NCI-H2227 treated with DMSO at 0.1 percent for 48 hours (cell line): ENCODE measurements around the gene DNMT3A.
A peak's percentile ranks its signal among the peaks of the same experiment; 100 is the strongest.

Experiments used
- DNase-seq: peaks from one replicate; lab custom pipeline; 2025; lab: John Stamatoyannopoulos, UW

Gene DNMT3A

DNA sequence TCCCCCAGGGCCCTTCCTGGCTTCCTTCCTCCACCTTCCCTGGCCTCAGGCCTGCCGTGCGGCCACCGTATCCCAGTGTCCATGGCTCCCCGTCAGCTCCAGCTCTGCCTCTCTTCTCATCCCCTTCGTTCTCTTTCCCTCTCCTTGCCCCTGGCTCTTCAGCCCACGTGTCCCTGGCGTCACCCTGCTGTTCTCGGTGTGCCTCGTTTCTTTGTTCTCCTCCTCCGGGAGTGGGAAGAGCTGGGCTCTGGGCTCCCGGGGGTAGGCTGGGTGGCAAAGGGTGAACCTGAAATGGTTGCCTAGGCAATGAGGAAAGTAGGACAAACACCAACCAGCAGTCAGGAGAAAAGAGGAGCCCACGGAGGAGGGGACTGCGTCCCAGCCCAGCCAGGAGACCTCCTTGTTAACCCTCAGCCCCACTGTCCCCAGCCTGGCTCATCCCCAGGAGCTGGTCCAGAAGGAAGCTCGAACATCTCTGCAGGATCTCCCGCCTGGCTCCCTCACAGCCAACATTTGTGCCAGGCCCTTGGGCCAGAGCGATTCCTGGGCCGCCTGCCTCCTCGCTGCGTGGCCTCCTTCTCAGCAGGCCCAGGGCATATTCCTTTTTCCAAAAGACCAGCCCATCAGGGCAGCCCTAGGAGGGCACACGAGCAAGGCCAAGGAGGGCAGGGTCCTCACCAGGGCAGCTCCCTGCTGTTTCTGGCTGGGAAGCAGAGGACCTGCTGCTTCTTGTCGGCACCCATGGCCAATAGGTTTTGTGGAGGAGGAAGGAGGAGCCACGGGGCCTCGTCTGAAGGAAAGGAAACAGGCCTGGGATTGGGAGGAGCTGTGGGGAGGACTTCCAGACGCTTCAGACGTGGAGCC is 30.9 kb upstream of the DNMT3A start:
- DNase-seq = no peak

GRCh38 chr2:25371253-25372241 is 29.8 kb upstream of the DNMT3A start:
- DNase-seq = no peak

- DNase-seq = no peak
These were observed 28.2 kb upstream of the DNMT3A start for GRCh38 chr2:25369876-25370275.

DNA sequence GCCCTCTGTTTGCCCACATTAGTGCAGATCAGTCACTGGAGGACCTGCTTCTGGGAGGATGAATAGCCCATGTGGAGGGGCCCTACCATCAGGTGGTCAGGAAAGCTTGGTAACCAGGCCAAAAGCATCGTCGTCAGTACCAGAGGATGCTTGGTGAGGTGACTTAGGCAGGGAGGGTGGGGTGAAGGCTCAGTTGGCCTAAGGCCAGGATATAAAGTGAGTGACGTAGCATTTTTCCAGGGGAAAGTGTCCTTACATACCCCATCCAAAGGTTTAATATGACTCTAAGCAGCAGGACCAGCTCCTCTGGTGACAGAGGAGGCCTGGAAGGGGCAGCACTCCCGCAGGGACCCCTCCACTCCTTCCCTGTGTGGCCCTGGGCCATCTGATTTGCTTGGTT is 27.7 kb upstream of the DNMT3A start:
- DNase-seq = no peak

DNA sequence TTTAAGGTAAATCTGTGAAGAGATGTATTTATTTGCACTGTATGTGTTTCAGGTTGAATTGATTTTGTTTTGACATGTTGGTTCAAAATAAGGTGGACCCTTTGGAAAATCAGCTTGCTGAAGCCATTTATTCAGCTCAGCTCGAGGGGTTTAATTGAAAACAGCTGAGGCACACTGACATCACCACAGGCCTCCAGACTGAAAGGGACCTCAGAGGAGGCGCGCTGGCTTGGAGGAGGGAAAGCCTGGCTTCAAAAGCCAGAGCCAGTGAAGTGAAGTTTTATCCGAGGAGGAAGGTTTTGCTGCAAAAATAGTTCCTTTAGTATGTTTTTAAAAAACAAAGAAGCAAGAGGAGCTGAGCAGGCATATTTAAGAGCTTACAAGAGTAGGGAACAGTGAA is 26.9 kb upstream of the DNMT3A start:
- no peak for DNase-seq

GRCh38 chr2:25367296-25367695 is 25.6 kb upstream of the DNMT3A start:
- DNase-seq = no peak

GRCh38 chr2:25366629-25367028 is 24.9 kb upstream of the DNMT3A start:
- DNase-seq = no peak

DNA sequence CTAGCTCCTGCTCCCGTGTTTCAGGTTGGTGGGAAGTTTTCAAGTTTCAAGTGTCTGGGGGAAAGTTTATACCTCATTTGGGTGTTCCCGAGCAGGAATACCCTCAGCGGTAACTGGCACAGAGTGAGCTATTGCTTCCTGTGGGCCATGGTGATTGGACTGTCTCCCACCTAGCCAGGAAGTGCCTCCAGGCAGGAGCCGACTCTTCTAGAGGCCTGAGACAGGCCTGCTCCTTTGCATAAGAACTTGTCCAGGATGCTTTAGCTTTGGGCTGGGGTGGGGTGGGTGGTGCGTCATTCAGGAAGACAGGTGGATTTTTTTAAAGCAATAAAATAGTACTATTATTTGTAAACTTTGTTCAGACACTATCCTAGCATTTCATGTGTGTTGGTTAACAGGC is 23.5 kb upstream of the DNMT3A start:
- DNase-seq = no peak

DNA sequence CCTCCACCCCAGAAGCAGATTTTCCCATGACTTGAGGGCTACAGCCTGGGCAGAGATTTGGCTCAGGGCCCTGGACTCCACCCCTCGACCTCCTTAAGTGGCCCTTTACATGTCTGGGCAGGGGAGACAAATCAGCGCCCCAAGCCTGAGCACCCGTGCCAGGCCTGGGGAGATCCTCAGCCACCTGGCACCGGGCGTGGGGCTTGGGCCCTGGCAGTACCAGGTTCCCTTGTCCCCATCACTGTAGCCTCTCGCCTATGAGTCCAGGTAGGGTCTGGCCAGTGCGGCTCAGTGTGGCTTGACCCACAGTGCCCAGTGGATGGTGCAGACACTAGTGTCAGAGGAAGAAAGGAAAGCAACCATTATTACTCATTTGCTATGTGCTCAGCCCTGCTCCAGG is 22.0 kb upstream of the DNMT3A start:
- DNase-seq = no peak

- no peak for DNase-seq
These were observed 20.9 kb upstream of the DNMT3A start for GRCh38 chr2:25362434-25363145.

GRCh38 chr2:25362049-25362433 is 20.3 kb upstream of the DNMT3A start:
- DNase-seq = peak; percentile 96

DNA sequence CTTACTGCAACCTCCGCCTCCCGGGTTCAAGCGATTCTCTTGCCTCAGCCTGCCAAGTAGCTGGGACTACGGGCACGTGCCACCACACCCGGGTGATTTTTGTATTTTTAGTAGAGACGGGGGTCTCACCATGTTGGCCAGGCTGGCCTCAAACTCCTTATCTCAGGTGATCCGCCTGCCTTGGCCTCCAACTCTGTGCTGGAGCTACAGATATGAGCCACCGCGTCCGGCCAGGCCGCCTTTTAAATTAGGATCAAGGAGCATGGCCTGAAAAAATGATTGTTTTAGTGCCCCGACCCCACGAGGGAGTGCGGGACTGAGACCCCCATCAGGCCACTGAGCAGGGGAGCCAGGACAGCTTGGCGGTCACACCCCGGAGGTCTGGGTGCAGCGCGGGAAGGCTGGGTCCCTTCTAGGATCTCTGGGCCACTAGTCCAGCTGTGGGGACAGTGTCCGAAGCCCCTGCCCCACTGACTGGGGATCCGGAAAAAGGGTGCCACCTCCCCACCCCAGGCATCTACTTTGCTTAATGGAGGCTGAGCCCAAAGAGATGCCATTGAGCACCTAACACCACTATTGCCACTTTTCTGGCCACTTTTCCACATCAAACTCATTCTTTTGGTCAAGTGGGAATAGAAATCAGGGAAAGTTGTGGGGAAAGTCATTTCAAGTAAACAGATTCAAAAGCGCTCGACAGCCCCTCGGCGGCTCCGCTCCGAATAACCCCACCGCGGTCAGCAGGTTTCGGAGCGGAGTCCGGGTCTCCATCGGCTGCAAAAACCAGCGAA is 19.7 kb upstream of the DNMT3A start:
- no peak for DNase-seq

DNA sequence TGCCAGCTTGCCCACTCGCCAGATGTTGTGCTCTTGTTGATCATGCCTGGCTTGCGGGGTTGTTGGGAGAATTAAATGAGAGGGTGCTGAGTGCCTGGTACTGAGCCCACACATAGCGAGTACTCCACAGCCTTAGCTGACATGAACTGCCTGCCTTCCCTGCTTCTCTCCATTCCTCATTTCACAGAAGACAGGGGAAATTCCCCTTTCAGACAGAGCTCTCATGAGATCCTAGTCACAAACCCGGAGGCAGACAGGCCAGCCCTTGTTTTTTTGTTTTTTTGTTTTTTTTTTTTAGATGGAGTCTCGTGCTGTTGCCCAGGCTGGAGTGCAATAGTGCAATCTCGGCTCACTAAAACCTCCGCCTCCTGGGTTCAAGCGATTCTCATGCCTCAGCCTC is 17.1 kb upstream of the DNMT3A start:
- DNase-seq = no peak

DNA sequence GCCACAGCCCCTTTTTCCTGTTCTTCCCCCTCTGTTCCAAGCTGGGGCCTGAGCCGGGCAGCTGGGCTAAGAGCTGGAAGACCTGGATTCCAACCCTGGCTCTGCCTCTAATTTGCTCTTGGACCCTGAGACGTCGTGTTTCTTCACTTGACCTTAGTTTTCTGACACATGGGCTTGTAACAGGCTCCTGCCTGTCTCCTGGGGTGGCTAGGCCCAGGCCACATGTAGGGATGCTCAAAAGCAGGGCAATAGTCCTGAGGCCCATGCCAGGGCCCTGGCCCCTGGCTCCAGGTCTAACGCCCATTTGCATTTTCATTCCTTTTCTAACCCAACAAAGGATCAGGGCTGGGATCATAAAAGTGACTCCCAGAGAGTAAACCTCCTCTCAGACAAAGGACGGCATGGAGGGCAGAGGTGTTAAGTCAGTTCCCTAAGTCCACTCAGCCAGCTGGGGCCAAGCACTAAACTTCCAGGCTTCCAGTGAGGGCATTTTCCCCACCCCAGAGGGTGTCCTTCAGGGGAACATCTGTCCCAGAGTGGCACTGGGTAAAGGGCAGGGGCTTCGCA is 16.6 kb upstream of the DNMT3A start:
- DNase-seq = no peak

- no peak for DNase-seq
These were observed 14.4 kb upstream of the DNMT3A start for GRCh38 chr2:25356088-25356487.

- DNase-seq = no peak
These were observed 13.5 kb upstream of the DNMT3A start for GRCh38 chr2:25355270-25355669.

DNA sequence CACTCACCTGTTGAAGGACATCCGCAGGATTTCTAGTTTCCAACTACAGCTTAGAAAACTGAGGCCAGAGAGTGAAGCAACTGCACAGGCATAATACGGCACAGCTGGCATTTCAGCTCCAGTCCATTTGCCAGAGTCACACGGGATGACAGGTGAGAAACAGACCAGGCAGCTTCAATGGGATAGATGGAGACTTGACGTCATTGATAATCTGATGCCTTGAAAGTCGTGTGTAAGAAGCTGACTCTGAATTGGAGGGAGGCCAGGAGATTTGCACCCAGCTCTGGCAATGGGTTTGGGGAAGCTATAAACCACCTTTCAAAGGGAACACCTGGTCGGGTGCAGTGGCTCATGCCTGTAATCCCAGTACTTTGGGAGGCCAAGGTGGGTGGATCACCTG is 12.4 kb upstream of the DNMT3A start:
- DNase-seq = no peak

- DNase-seq = no peak
These were observed 7.7 kb upstream of the DNMT3A start for GRCh38 chr2:25349397-25349796.

DNA sequence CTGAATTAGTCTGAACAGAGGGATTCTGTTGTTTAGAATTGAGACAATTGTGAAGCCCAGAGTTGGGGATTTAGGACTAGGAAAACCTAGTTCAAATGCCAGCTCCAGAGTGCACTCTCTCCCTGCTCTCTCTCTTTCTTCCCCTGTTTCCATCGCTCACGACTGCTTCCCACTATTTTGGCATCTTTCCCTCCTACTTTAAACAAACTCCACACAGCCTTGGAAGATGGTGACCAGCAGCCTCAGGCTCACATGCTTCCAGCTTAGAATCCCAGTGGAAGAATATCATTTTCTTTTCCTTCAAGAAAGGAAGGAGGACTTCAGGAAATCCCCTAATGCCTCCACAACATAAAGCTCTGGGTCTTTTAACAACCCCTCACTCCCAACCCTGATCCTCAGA is 6.1 kb upstream of the DNMT3A start:
- no peak for DNase-seq

DNA sequence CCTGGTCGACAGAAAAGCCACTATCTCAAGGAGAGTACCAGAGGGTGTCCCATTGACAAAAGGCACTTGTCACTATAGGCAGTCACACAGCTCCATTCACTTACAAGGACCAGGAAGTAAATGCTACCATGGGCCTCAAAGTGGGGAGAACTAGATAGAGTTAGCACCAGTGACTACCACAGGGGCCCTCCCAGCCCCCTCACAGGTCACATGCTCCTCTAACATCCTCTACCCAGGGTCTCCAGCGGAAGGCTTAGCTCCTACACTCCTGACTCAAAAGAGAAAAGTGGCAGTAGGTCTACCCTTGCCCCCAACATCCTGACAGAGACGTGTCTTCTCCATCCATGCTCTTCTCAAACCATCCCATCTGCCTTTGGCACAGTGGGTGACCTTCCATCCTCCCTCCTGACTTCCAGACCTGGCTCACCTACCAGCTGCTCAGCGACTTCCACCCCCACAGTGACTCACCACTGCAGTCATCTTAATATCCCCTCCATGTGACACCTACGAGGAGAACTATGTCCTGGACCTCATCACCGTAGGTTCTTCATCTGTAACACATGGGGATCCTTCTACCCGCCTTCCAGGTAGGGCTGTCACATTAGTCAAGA is 5.6 kb upstream of the DNMT3A start:
- no peak for DNase-seq
